Activated CD8-positive, alpha-beta memory T cell treated with anti-CD3 and anti-CD28 coated beads for 24 hours (primary cell): ENCODE results near the gene PYGO1.
A peak's percentile ranks its signal among the peaks of the same experiment; 100 is the strongest.
"Not testable (repeated sequence)": the region's sequence is repeated elsewhere in the genome, so short reads cannot be mapped to it uniquely, and the experiment has no call there.

Source experiments
- DNase-seq: peaks from one replicate; pipeline ENCODE4 v3.0.0-alpha.2; 2020

Gene PYGO1, protein sequence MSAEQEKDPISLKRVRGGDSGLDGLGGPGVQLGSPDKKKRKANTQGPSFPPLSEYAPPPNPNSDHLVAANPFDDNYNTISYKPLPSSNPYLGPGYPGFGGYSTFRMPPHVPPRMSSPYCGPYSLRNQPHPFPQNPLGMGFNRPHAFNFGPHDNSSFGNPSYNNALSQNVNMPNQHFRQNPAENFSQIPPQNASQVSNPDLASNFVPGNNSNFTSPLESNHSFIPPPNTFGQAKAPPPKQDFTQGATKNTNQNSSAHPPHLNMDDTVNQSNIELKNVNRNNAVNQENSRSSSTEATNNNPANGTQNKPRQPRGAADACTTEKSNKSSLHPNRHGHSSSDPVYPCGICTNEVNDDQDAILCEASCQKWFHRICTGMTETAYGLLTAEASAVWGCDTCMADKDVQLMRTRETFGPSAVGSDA

GRCh38 chr15:55588070-55588814 lies at the start of gene PYGO1:
TSS of gene PYGO1 (minus strand) at chr15:55588345. CDS start at chr15:55587883, 462 bp downstream.
- peak; percentile 72 for DNase-seq

DNA sequence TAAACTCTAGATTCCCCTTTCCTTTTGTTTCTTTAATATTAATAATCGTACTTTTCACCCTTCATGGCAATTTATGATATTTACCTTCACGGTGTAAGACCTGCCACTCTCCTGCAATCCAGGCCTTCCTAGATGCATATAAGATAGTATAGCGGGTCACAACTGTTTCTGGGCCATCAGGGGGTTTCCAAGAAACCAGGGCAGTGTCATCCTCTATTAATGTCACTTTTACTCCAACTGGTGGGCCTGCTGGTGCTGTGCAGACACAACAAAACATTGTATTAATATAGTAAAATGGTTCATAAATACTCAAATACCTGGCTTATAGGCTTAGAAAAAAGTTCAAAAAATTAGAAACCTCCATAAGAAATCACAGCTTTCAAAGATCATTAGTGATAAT lies 48.9 kb upstream of the PYGO1 start:
- DNase-seq, result no peak

DNA sequence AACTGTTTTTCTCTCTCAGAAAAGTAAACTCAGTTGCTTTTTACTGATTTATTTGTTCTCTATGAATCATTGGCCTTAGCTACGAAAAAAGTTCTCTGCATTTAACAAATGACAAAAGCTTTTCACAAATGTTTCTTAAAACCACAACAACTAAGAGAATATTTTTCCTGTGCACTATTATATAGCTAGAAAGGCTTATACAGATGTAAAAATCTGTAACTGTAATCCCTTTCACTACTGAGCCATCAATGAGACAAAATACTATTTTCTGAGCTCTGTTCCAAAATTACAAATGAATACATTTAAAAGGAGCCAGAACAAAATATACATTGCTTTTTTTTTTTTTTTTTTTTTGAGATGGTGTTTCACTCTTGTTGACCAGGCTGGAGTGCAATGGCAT lies 45.6 kb upstream of the PYGO1 start:
- DNase-seq, result no peak

- no peak for DNase-seq
Observed at GRCh38 chr15:55632434-55632833, 44.3 kb upstream of the PYGO1 start.

DNA sequence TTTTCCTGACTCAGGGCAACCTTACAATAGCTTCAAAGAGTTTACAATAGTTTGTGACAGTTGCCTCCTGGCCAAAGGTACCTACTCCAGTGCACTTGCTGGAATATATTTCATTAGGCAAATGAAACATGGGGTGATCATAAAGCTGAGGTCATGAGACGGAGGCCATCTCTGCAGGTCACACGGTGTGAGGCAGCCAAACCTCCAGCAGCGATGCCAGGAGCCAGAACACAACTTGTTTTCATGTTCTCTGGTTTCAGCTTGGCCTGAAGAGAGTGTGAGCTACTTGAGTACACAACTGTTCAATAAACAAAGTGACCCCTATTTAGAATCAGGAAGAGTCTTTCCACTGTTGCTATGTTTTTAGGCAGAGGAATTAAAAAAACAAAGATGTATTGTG lies 42.7 kb upstream of the PYGO1 start:
- no peak for DNase-seq

- no peak for DNase-seq
Observed at GRCh38 chr15:55628369-55628730, 40.2 kb upstream of the PYGO1 start.

GRCh38 chr15:55627730-55628368 lies 39.7 kb upstream of the PYGO1 start:
- no peak for DNase-seq

DNA sequence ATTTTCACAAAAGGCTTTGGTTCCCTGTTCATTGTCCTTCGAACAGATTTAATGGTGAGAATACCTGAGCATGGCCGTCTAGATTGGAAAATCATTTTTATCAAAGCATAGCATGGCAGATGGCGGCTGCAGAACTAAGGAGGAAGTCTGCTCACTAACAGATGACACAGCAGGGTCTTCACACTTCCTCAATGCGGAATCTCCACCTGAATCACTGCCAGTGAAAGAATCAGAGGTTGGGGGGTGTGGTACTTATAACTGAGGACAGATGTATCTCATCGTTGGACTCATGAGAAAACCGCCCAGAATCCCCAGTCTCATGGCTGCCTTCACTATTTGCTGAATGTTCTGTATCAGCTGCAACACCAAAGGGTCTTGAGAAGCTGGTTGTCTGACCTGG lies 31.6 kb upstream of the PYGO1 start:
- no peak for DNase-seq

- DNase-seq, result no peak
Observed at GRCh38 chr15:55618387-55618786, 30.2 kb upstream of the PYGO1 start.

- no peak for DNase-seq
Observed at GRCh38 chr15:55615445-55615844, 27.3 kb upstream of the PYGO1 start.

- no peak for DNase-seq
Observed at GRCh38 chr15:55613727-55614126, 25.6 kb upstream of the PYGO1 start.

GRCh38 chr15:55606214-55606613 lies 18.1 kb upstream of the PYGO1 start:
- DNase-seq, result no peak

DNA sequence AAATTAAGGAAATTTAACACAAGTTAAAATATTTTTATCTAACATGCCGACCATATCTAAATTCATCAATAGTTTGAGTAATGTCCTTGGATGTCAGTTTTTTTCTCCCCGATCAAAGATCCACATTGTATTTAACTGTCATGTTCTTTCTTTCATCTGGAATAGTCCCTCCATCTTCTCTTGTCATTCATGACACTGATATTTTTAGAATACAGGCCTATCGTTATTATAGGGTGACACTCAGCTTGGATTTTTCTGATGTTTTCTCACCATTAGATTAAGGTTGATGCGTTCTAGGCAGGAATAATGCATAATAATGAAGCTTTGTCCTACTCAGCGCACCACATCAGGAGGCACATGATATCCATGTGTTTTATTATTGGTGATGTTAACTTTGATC lies 13.2 kb upstream of the PYGO1 start:
- no peak for DNase-seq

DNA sequence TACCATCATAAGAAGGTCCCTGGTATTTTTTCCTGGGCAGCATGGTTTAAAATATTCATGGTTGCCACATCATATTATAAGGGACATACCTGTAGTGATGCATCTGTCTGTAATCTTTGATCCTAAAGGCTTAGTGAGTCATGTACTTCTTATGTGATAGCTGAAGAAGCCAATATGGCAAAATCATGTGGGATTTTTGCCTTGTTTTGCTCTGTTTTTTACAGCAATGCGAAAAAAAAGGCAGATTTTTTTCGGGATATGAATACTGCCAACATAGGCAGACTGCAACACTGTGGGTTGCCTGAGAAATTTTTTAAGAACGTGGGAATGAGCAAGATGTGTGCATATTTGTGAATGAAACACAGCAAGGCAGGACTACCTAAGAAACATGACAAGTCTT lies 11.3 kb upstream of the PYGO1 start:
- no peak for DNase-seq

GRCh38 chr15:55593019-55593418 lies 4.9 kb upstream of the PYGO1 start:
- DNase-seq, result not testable (repeated sequence)

DNA sequence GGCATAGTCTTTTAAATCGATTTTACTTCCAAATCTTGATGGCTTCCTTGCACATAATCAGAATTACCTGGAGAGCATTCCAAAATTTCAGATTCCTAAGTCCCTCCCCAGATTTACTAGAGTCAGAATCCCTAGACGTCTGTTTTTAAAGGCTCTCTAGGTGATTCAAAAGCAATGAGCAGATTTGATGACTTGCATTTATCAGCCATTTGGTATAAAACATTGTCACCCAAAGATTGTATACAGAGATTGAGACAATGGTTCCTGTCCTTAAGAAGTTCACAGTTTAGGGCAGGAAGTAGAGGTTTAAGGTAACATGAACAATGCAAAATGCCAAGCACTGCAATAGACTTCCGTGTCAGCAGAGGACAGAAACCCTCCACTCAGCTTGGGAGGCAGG lies 2.6 kb upstream of the PYGO1 start:
- no peak for DNase-seq

DNA sequence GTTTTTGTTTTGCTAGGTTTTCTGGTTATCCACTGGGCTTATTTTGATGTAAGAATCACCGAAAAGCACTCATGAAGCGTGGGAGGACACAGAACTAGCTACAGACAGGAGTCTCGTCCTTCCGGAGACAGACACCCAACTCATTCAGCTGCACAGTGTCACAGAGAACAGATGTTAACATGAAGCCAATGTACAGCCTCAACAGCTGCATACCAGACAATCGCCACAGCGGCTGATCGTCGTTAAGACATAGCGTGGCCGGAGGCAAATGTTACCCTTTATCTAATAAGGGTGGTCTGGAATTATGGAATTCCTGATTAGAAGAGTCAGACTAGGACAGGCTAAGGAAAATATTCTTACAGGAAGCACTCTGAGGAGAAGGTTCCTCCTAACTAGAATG lies 1.1 kb upstream of the PYGO1 start:
- DNase-seq, result no peak

DNA sequence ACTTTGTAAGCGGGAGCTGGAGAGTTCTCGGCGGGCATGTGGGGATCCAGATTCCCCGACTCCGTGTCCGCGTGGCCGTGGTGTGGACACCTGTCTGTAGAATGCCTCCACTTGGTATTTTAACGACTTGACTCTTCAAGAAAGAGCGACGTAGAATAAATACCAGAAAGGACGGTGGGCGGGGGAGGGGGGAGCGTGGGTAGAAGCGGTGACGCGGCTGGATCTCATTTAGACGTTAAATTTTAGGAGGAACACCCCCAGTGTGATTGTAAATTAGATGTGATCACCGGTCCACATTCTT lies 620 bp upstream of the PYGO1 start:
- no peak for DNase-seq

GRCh38 chr15:55587321-55588069 lies 650 bp downstream of the PYGO1 start:
- DNase-seq, result peak; percentile 71

- DNase-seq, result no peak
Observed at GRCh38 chr15:55586808-55587207, 1.3 kb downstream of the PYGO1 start.

DNA sequence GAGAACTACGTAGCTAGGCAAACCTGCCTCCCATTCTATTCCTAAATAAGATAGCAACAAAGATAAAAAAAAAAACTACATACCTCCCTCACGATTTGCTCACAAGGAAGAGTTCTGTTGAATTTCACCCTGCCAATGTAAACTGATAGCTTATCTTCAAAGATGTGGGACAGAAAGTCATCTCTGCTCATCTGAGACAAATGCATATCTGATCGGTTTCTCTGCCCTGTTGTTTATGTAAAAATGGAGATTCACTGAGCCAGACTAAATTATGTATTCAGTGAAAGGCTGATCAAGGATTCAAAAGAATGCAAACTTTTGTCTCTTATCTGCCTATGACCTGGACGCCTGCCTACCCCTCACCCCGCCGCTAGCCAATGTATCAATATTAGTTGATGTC lies 11.2 kb downstream of the PYGO1 start:
- no peak for DNase-seq

- no peak for DNase-seq
Observed at GRCh38 chr15:55574096-55574495, 14.0 kb downstream of the PYGO1 start.

GRCh38 chr15:55573224-55573623 lies 14.9 kb downstream of the PYGO1 start:
- DNase-seq, result no peak
